Mesothelial cell of epicardium (in vitro differentiated cells): ENCODE data around the gene NOS1AP. TPM values are rescaled to one million over a fixed set of nuclear protein-coding genes. Genes with fewer than 3 reads are reported as not detected.

Experiments
- DNase-seq, 2 experiments: peaks; one replicate each; pipeline ENCODE4 v3.0.0; 2021; ENCODE audit warnings: low spot score in 2 of 2; ENCODE audit not compliant: unreplicated experiment in 2 of 2
- H3K27ac Mint-ChIP-seq: 2 replicates; pipeline ENCODE4 v1.8.0; 2021; ENCODE audit warnings: mixed read lengths
- H3K27me3 Mint-ChIP-seq: 2 replicates; pipeline ENCODE4 v1.8.0; 2021; ENCODE audit warnings: low read depth, mixed read lengths
- H3K36me3 Mint-ChIP-seq: 2 replicates; pipeline ENCODE4 v1.8.0; 2021; ENCODE audit warnings: mixed read lengths
- H3K4me1 Mint-ChIP-seq: 2 replicates; pipeline ENCODE4 v1.8.0; 2021; ENCODE audit warnings: mixed read lengths
- H3K4me3 Mint-ChIP-seq: 2 replicates; pipeline ENCODE4 v1.8.0; 2021; ENCODE audit warnings: mild to moderate bottlenecking, moderate library complexity, mixed read lengths
- H3K9me3 Mint-ChIP-seq: 2 replicates; pipeline ENCODE4 v1.8.0; 2021; ENCODE audit warnings: mixed read lengths
- total RNA-seq: library from RNA; stranded (reverse); gene quantifications from 3 replicates; pipeline ENCODE4 v1.2.1, GENCODE V29; 2021
- TF ChIP-seq, protein P1 (sequence below): fragments of 200-600 bp; sonication (generic); IDR thresholded peaks from one replicate; pipeline ENCODE4 v1.5.0; 2021; ENCODE audit warnings: antibody characterized with exemption; ENCODE audit not compliant: unreplicated experiment

The NOS1AP gene
- total RNA-seq: 3.8 to 4.4 TPM (median 4.4 TPM) in 3 replicates

DNA sequence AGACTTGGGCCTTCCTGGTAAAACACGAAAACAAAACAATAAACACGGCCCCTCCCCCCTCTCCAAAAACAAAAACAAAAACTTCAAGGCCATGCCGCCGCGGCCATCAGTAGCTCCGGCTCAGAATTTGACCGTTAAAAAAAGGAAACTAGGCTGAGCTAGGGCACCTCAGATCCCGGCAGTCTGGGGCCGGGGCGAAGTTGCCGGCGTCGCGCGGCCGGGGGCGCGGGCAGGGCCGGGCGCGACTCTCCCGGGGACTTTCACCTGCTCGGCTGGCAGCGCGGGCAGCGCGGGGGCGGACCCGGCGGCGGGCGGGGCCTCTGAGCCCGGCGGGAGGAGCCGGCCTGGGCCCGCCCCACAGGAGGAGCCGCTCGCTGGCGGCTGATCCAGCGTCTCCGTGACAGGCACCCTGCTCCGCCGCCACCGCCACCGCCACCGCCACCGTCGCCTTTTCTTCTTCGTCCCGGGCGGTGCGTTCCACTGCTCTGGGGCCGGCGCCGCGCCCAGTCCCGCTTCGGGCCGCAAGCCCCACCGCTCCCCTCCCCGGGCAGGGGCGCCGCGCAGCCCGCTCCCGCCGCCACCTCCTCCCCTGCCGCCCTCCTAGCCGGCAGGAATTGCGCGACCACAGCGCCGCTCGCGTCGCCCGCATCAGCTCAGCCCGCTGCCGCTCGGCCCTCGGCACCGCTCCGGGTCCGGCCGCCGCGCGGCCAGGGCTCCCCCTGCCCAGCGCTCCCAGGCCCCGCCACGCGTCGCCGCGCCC, at the start of gene NOS1AP:
Gene NOS1AP, plus strand, starts transcription at position 358 of the 760 bp plus-strand sequence. CDS start 487 bp downstream, outside the sequence.
- H3K9me3 Mint-ChIP-seq: peaks cover under 1% of the 10 kb centered on the region
- H3K27ac Mint-ChIP-seq: no peak within 1 kb of the TSS
- peaks cover 24% of the 10 kb centered on the region for H3K4me1 Mint-ChIP-seq
- peaks cover 2% of the 10 kb centered on the region for H3K36me3 Mint-ChIP-seq
- peak; percentile 69 to 78 for DNase-seq
- H3K27me3 Mint-ChIP-seq: peaks cover 20% of the 10 kb centered on the region
- TF ChIP-seq, protein P1, sequence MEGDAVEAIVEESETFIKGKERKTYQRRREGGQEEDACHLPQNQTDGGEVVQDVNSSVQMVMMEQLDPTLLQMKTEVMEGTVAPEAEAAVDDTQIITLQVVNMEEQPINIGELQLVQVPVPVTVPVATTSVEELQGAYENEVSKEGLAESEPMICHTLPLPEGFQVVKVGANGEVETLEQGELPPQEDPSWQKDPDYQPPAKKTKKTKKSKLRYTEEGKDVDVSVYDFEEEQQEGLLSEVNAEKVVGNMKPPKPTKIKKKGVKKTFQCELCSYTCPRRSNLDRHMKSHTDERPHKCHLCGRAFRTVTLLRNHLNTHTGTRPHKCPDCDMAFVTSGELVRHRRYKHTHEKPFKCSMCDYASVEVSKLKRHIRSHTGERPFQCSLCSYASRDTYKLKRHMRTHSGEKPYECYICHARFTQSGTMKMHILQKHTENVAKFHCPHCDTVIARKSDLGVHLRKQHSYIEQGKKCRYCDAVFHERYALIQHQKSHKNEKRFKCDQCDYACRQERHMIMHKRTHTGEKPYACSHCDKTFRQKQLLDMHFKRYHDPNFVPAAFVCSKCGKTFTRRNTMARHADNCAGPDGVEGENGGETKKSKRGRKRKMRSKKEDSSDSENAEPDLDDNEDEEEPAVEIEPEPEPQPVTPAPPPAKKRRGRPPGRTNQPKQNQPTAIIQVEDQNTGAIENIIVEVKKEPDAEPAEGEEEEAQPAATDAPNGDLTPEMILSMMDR: no peak
- H3K4me3 Mint-ChIP-seq: peak within 1 kb of the TSS; percentile 75

DNA sequence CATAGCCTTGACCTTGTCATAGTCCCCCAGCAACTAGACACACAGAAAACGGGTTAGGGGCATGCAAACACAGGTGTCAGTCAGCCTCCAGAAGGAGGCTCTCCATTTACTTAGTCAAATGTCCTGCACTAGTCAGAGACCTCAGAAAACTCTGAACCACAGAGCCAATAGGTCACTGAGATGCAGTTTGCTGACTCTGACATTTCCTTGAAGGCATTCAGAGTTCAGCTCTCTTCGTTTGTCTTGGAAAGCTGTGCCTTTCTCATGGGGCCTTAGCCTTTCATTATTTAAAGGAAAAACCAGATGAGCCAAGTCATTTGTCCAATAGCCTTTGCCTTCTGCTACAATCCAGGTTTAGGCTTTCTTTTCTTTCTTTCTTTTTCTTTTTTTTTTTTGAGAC, 49.3 kb upstream of the NOS1AP start:
- TF ChIP-seq, protein P1: no peak
- H3K4me3 Mint-ChIP-seq: no peak overlapping the region
- peaks cover 37% of the 10 kb centered on the region for H3K27me3 Mint-ChIP-seq
- DNase-seq: no peak
- H3K36me3 Mint-ChIP-seq: no peaks in the 10 kb centered on the region
- H3K27ac Mint-ChIP-seq: no peak overlapping the region
- no peaks in the 10 kb centered on the region for H3K9me3 Mint-ChIP-seq
- peaks cover 12% of the 10 kb centered on the region for H3K4me1 Mint-ChIP-seq

DNA sequence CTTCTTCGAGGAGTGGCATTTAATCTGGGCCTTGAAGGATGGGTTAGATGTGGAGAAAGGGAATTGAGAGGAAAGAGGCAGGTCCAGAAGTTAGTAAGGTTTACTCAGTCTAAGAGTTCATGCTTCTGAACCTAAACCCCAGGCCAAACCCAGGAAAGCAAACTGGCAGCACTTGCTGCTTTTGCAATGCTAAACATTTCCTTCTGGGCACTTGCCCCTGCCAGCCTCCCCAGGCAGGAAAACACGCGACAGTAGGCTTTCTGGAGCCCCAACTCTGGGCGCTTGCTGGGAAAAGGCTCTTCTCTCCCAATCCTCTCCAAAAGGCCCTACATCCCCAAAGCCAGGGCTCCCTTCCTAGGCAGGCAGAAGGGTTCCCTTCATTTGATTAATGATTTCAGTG, 48.4 kb upstream of the NOS1AP start:
- DNase-seq: no peak
- no peaks in the 10 kb centered on the region for H3K9me3 Mint-ChIP-seq
- H3K27me3 Mint-ChIP-seq: peaks cover 44% of the 10 kb centered on the region
- H3K36me3 Mint-ChIP-seq: no peaks in the 10 kb centered on the region
- no peak overlapping the region for H3K27ac Mint-ChIP-seq
- peaks cover 12% of the 10 kb centered on the region for H3K4me1 Mint-ChIP-seq
- TF ChIP-seq, protein P1: no peak
- H3K4me3 Mint-ChIP-seq: no peak overlapping the region

DNA sequence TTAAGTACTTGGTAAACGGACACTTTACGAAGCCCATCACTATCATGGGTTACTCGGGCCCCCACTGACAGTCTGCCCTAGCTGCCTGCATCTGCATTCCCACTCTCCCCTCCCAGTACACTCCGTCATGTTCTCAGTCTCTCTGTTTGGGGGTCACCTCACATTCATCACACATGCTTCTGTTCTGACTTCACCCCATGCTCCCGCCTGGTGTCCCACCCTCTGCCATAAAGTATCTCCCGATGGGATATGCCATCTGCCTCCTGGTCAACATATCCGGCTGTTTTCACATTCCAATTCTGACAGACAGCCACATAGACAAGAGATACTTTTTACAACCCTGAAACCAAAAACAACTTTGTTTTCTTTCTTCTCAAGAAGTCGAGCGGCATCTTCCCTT, 46.9 kb upstream of the NOS1AP start:
- Mint-ChIP-seq H3K4me1 (peaks cover 12% of the 10 kb centered on the region), H3K27me3 (peaks cover 53% of the 10 kb centered on the region), H3K9me3 (peaks cover 11% of the 10 kb centered on the region), H3K36me3 (peaks cover 2% of the 10 kb centered on the region), H3K4me3 (peak overlapping the region; percentile 82), H3K27ac (no peak overlapping the region)
- no peak for DNase-seq
- TF ChIP-seq, protein P1: no peak

DNA sequence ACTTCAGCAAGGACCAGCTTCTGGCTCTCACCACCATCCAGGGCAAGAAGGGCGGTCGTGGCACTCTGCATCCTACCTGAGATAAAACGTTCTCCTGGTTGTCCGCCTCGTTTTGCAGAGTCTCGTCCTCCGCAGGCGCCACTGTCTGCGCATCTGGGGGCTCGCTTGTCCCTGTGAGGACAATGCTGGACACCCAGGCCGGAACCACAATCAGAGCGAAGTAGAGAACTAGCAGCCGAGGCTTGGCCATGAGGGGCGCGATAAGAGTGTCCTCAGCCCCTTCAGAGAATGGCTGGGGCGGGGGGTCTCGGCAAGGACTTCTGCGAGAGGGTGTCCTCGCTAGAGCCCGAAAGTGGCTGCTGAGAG, 46.3 kb upstream of the NOS1AP start:
- Mint-ChIP-seq H3K4me1 (peaks cover 12% of the 10 kb centered on the region), H3K4me3 (peak overlapping the region; percentile 82), H3K9me3 (peaks cover 11% of the 10 kb centered on the region), H3K36me3 (peaks cover 2% of the 10 kb centered on the region), H3K27ac (no peak overlapping the region), H3K27me3 (peaks cover 57% of the 10 kb centered on the region)
- TF ChIP-seq, protein P1: no peak
- DNase-seq: no peak
